ENCODE measurements around the gene FAM107A. TPM values are rescaled to one million over a fixed set of nuclear protein-coding genes. Genes with fewer than 3 reads are reported as not detected.

The FAM107A gene
- polyA plus RNA-seq, 1 donor from 2014 or later, result 0.16 TPM

DNA sequence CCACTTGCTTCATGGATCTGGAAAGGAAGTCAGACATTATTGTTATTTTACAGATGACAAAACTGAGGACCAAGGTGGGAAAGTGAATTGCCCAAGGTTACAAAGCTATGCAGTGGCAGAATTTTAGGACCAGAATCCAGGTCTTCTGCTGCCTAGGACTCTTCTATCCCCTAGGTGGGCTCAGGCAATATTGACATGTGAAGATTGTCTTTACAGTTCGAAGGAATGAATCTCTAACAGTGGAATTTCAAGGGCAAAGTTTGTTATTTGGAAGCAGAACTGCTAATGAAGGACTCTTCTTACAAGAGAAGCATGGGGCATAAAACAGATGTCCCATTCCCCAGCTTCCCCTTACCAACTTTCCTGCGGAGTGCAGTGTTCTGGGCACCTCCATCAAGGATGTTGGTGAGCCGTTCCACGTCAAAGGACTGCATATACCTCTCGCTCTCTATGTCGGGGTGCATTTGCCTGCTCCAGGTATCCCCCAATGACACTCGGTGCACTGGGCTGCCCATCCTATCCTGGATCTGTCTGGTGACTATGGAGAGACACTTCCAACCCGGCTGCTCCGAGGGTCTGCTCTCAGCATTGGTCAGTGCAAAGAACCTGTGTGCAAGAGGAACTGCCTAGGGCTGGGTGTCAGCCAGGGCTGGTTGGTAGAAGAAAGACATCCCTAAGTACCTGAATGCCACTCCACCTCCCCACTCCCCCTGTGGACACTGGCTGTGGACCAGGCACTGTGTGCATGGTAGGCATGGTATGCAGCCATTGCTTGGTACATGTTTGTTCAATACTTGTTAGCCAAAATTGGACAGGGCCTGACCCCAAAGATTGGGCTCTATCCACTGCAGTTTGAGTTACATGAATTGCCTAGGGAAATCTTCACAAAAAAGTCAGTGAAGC lies 42.3 kb downstream of the FAM107A start:
- H3K79me2 ChIP-seq (replicated peaks; ENCODE audit: insufficient read depth, low read length), result no peaks in the 10 kb centered on the region
- no peaks in the 10 kb centered on the region for H3K9me3 ChIP-seq (ENCODE audit: low read length)
- H3K27ac ChIP-seq (ENCODE audit: low read length), result no peak overlapping the region
- H3K9me2 ChIP-seq (ENCODE audit: insufficient read depth, low read length), result no peaks in the 10 kb centered on the region
- no peaks in the 10 kb centered on the region for H3K27me3 ChIP-seq (ENCODE audit: insufficient read depth, low read depth, low read length)
- no peak overlapping the region for H3K4me2 ChIP-seq (ENCODE audit: low read length)
- H3K36me3 ChIP-seq (ENCODE audit: insufficient read depth, low read length), result no peaks in the 10 kb centered on the region
- H2AFZ ChIP-seq (ENCODE audit: low read depth, low read length), result no peak overlapping the region
- no peaks in the 10 kb centered on the region for H3F3A ChIP-seq (ENCODE audit: insufficient read depth, low read length, poor library complexity, severe bottlenecking)
- H3K9ac ChIP-seq (ENCODE audit: low read length), result no peak overlapping the region
- H4K20me1 ChIP-seq (ENCODE audit: insufficient read depth), result no peaks in the 10 kb centered on the region
- TF ChIP-seq SMC3 (conservative IDR thresholded peaks at IDR 0.05; ENCODE audit: poor library complexity), result no peak
- TF ChIP-seq TAF1 (IDR thresholded peaks at IDR 0.05; ENCODE audit: low read depth), result no peak
- no peak for TF ChIP-seq MXI1 (conservative IDR thresholded peaks at IDR 0.05; ENCODE audit: poor library complexity, severe bottlenecking)
- TF ChIP-seq, protein P1, sequence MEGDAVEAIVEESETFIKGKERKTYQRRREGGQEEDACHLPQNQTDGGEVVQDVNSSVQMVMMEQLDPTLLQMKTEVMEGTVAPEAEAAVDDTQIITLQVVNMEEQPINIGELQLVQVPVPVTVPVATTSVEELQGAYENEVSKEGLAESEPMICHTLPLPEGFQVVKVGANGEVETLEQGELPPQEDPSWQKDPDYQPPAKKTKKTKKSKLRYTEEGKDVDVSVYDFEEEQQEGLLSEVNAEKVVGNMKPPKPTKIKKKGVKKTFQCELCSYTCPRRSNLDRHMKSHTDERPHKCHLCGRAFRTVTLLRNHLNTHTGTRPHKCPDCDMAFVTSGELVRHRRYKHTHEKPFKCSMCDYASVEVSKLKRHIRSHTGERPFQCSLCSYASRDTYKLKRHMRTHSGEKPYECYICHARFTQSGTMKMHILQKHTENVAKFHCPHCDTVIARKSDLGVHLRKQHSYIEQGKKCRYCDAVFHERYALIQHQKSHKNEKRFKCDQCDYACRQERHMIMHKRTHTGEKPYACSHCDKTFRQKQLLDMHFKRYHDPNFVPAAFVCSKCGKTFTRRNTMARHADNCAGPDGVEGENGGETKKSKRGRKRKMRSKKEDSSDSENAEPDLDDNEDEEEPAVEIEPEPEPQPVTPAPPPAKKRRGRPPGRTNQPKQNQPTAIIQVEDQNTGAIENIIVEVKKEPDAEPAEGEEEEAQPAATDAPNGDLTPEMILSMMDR (IDR thresholded peaks at IDR 0.05; ENCODE audit: poor library complexity, severe bottlenecking), result no peak
- TF ChIP-seq POLR2AphosphoS5 (IDR thresholded peaks at IDR 0.05), result no peak
- no peak for TF ChIP-seq EP300 (conservative IDR thresholded peaks at IDR 0.05; ENCODE audit: poor library complexity, severe bottlenecking)
- TF ChIP-seq EZH2 (IDR thresholded peaks at IDR 0.05; ENCODE audit: borderline replicate concordance, insufficient read depth, low read length, poor library complexity, severe bottlenecking), result no peak
- TF ChIP-seq RAD21 (conservative IDR thresholded peaks at IDR 0.05), result no peak
- TF ChIP-seq, protein P2, sequence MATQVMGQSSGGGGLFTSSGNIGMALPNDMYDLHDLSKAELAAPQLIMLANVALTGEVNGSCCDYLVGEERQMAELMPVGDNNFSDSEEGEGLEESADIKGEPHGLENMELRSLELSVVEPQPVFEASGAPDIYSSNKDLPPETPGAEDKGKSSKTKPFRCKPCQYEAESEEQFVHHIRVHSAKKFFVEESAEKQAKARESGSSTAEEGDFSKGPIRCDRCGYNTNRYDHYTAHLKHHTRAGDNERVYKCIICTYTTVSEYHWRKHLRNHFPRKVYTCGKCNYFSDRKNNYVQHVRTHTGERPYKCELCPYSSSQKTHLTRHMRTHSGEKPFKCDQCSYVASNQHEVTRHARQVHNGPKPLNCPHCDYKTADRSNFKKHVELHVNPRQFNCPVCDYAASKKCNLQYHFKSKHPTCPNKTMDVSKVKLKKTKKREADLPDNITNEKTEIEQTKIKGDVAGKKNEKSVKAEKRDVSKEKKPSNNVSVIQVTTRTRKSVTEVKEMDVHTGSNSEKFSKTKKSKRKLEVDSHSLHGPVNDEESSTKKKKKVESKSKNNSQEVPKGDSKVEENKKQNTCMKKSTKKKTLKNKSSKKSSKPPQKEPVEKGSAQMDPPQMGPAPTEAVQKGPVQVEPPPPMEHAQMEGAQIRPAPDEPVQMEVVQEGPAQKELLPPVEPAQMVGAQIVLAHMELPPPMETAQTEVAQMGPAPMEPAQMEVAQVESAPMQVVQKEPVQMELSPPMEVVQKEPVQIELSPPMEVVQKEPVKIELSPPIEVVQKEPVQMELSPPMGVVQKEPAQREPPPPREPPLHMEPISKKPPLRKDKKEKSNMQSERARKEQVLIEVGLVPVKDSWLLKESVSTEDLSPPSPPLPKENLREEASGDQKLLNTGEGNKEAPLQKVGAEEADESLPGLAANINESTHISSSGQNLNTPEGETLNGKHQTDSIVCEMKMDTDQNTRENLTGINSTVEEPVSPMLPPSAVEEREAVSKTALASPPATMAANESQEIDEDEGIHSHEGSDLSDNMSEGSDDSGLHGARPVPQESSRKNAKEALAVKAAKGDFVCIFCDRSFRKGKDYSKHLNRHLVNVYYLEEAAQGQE (IDR thresholded peaks at IDR 0.05; ENCODE audit: borderline replicate concordance), result no peak
- no peak overlapping the region for H3K4me3 ChIP-seq (ENCODE audit: low read length)

GRCh38 chr3:58532794-58533220 lies 44.4 kb downstream of the FAM107A start:
- H3K36me3 ChIP-seq (ENCODE audit: insufficient read depth, low read length), result no peaks in the 10 kb centered on the region
- TF ChIP-seq, protein P2 (IDR thresholded peaks at IDR 0.05; ENCODE audit: borderline replicate concordance), result no peak
- TF ChIP-seq TAF1 (IDR thresholded peaks at IDR 0.05; ENCODE audit: low read depth), result no peak
- peak; percentile 89 for TF ChIP-seq SMC3 (conservative IDR thresholded peaks at IDR 0.05; ENCODE audit: poor library complexity)
- TF ChIP-seq, protein P1 (IDR thresholded peaks at IDR 0.05; ENCODE audit: poor library complexity, severe bottlenecking), result peak; percentile 79
- peak; percentile 84 for TF ChIP-seq RAD21 (conservative IDR thresholded peaks at IDR 0.05)
- TF ChIP-seq MXI1 (conservative IDR thresholded peaks at IDR 0.05; ENCODE audit: poor library complexity, severe bottlenecking), result no peak
- H3K4me2 ChIP-seq (ENCODE audit: low read length), result no peak overlapping the region
- H3K9ac ChIP-seq (ENCODE audit: low read length), result no peak overlapping the region
- no peak overlapping the region for H3K27ac ChIP-seq (ENCODE audit: low read length)
- H2AFZ ChIP-seq (ENCODE audit: low read depth, low read length), result no peak overlapping the region
- H3K9me3 ChIP-seq (ENCODE audit: low read length), result no peaks in the 10 kb centered on the region
- no peaks in the 10 kb centered on the region for H3K79me2 ChIP-seq (replicated peaks; ENCODE audit: insufficient read depth, low read length)
- H3K9me2 ChIP-seq (ENCODE audit: insufficient read depth, low read length), result no peaks in the 10 kb centered on the region
- H3K4me3 ChIP-seq (ENCODE audit: low read length), result no peak overlapping the region
- no peaks in the 10 kb centered on the region for H3F3A ChIP-seq (ENCODE audit: insufficient read depth, low read length, poor library complexity, severe bottlenecking)
- H4K20me1 ChIP-seq (ENCODE audit: insufficient read depth), result no peaks in the 10 kb centered on the region
- H3K27me3 ChIP-seq (ENCODE audit: insufficient read depth, low read depth, low read length), result no peaks in the 10 kb centered on the region

Data from neural cell (in vitro differentiated cells).